C4-2B (cell line): ENCODE measurements around the gene IRF5.

Experiments
- ZFX ChIP-seq: fragments of 450-650 bp; IDR thresholded peaks from 2 replicates; pipeline ENCODE4 v1.6.1; 2017
- TF ChIP-seq, protein P1 (sequence below): fragments of 450-650 bp; conservative IDR thresholded peaks from 2 replicates; pipeline ENCODE4 v1.5.1; 2017; ENCODE audit warnings: mild to moderate bottlenecking

DNA sequence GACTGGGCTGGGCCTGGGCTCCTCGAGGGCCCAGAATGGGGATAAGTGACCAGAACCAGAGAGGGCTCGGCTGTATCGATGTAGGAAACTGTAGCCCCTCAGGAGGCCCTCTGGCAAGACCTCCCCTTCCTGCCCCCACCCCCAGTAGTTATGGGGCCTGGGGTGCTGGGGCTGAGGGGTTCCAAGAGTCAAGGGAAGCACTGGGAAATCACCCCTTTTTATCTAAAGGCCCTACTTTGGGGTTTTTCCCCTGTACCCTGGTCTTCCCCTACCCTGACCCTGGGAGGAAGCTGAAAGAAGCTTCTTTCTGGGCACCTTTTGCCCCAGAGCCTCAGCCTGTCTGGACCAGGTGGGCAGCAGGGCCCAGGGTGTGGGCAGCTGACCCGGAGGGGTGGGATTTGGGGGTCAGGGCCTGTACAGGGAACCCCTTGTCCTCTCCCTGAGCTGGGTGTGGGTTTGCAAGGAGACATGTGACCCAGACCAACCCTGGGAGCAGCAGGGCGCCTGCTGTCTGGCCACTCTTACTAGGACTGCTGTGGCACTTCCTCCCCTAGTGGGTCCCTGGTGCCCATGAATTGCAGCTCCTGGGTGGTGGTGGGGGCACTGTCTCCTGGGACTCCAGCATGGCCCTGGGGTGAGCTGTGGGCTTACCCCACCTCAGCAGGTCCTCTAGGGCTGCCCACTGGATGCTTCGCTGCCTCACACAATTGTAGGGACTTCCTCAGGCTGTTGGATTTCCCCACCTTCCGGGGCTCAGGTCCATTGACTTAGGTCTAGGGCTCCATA, 1.5 kb downstream of the IRF5 start:
- TF ChIP-seq, protein P1, sequence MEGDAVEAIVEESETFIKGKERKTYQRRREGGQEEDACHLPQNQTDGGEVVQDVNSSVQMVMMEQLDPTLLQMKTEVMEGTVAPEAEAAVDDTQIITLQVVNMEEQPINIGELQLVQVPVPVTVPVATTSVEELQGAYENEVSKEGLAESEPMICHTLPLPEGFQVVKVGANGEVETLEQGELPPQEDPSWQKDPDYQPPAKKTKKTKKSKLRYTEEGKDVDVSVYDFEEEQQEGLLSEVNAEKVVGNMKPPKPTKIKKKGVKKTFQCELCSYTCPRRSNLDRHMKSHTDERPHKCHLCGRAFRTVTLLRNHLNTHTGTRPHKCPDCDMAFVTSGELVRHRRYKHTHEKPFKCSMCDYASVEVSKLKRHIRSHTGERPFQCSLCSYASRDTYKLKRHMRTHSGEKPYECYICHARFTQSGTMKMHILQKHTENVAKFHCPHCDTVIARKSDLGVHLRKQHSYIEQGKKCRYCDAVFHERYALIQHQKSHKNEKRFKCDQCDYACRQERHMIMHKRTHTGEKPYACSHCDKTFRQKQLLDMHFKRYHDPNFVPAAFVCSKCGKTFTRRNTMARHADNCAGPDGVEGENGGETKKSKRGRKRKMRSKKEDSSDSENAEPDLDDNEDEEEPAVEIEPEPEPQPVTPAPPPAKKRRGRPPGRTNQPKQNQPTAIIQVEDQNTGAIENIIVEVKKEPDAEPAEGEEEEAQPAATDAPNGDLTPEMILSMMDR, result no peak
- no peak for TF ChIP-seq ZFX
